GM04503 (cell line): ENCODE measurements around the gene CHID1.

ENCODE experiments used
- DNase-seq: peaks from one replicate; pipeline ENCODE4 v3.0.0-alpha.2; 2012; ENCODE audit warnings: low read depth

CHID1 gene

DNA sequence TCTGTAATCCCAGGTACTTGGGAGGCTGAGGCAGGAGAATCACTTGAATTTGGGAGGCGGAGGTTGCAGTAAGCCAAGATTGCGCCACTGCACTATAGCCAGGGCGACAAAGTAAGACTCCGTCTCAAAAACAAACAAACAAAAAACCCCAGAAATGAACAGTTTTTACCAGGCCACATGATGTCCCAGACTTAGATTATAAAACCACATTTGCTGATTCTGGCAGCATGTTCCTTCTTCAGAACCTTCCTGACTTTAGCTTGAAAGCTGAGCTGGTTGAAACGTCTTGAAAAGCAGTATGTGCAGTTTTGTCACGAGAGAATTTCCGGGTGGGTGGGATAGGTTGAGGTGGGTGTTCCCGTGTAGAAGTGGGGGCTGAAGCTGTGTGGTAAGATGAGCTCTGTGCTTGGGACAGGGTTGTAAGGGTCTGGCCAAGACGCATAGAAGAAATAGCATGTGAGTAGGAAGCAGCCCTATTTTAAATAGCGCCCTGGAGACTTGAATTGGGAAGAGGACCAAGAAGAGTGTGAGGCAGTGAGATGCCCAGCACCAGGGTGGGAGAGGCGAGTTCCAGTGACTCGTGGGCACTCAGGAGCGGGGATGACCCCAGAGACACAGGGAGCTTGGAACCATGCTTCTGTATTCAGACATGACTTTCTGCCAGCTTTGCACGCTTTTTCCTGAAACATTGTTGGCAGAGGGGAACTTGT lies 22.7 kb upstream of the CHID1 start:
- DNase-seq = no peak

DNA sequence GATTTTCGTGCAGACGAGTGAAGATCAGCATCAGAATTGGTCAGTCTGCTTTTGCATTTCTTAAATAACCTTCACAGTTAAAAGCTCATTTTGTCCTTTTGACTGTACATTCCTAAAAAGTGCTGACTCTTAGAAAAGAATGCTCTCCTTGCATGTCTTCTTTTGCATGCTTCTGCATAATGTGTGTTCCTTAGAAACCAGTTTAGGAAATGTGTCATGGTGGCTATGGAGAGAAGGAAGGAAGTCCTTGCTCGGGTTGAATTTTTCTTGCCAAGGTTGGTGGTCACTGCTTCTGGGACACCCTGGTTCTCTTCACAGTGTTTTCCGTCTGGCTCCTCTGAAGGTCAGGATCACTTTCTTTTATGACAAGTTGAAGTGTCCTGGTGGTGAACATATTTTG lies 21.8 kb upstream of the CHID1 start:
- no peak for DNase-seq

DNA sequence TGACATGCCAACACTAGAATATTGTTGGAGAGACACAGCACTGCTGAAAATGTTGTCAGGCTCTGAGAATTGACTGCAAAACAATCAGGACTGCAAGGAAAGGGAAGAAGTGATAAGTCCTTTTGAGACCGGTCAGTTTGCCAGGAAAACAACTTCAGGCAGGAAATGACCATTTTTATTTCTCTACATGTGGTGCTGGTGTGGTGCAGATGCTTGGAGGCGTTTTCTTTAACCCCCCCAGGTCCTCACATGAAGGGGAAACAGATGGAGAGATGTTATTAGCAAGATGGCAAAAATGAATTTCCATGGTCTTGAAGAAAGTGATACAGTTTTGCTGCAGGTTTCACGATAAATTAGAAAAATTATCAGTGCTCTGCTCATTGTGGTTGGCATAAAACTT lies 20.8 kb upstream of the CHID1 start:
- DNase-seq = no peak

DNA sequence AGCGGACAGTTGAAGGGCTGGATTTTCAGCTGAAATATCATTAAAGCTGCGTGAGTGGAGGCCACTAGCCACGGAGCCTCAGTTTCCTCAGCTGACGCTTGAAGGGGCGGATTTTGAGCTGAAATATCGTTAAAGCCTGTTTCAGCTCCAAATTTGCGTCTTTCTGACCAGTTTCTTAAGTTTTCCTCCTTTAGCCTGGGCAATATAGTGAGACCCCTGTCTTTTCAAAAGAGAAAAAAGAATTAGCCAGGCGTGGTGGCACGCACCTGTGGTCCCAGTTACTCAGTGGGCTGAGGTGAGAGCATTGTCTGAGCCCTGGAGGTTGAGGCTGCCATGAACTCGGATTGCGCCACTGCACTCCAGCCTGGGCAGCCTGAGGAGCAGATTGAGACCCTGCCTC lies 18.8 kb upstream of the CHID1 start:
- DNase-seq = no peak

GRCh38 chr11:928786-929185 lies 18.2 kb upstream of the CHID1 start:
- DNase-seq = no peak

DNA sequence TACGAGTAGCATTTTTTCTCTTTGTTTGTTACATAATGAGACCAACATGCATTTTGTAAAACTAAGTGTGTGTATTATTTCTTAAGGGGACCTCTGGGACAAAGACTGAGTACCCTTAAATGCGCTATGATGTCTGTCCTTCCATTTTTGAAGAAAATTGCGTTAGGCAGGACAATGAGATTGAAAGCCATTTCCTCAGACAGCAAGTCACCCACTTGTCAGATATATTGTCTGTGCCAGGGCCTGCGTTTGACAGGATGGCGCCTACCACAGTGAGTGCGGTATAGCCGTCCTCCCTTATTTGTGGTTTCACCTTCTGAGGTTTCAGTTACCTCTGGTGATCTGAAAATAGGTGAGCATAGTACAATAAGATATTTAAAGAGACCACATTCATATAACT lies 17.3 kb upstream of the CHID1 start:
- no peak for DNase-seq

DNA sequence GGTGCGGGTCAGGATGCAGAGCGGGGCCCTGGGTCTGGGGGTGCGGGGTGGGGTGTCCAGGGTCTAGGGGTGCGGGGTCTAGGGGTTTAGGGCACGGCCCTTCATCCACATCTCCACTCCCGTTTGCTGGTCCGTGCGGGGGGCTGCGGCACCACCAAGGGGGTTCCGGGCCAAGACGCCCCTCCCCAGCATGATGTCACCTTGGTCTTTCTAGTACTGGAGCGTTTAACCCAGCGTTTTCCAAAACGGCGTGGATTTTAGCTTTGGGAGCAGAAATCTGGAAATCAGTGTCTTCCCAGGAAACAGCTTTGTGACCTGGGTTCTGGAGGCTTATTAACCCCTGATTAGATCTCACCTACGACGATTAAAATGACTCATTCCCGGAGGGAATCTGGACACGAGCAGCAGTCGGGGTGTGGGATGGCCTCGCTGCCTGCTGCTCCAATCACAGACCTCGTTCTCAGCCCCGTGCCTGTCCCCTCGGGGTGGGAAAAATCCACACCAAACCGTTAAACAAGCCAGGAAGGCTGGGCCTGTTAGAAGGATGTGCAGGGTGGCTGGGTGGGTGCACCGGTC lies 15.8 kb upstream of the CHID1 start:
- DNase-seq = no peak

- no peak for DNase-seq
These were observed 15.1 kb upstream of the CHID1 start, which contains the start of gene AP2A2 for GRCh38 chr11:925496-926301. Gene AP2A2, plus strand, starts transcription at chr11:925870. Its CDS starts 152 bp downstream, at chr11:926022.

GRCh38 chr11:925158-925495 lies 14.5 kb upstream of the CHID1 start:
- DNase-seq = no peak

DNA sequence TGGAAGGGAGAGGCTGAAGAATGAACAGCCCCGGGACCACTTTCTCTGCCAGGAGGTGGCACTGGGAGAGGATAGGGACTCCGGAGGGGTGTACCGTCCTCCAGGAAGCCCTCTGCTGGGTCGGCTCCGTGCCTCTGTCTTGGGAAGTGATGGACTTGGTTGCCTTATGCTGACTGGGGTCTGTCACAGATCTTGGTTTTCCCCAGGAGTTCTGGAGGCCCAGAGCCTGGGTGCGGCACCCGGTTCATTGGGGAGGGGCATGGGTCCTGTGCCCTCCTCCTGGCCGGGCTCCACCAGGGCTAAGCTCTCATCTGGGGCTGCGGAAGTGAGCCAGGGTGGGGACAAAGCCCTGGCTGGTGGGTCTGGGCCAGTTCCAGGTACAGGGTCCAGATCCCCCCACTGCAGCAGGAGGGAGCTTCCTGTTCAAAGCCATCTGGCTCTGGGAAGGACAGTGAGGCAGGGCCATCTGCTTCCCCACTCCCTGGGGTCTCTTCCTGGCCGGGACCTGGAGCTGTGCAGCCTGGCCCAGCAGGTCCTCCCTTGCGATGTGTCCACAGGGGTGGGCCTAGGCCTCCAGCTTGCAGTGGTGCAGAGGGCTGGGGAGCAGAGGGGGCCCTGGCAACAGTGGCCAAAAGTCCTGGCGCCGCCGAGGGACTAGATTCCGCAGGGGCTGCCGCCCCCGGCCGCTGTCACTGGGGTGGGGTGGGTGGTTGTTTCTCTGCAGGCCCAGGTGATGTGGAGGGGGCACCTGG lies 14.0 kb upstream of the CHID1 start:
- DNase-seq = no peak

DNA sequence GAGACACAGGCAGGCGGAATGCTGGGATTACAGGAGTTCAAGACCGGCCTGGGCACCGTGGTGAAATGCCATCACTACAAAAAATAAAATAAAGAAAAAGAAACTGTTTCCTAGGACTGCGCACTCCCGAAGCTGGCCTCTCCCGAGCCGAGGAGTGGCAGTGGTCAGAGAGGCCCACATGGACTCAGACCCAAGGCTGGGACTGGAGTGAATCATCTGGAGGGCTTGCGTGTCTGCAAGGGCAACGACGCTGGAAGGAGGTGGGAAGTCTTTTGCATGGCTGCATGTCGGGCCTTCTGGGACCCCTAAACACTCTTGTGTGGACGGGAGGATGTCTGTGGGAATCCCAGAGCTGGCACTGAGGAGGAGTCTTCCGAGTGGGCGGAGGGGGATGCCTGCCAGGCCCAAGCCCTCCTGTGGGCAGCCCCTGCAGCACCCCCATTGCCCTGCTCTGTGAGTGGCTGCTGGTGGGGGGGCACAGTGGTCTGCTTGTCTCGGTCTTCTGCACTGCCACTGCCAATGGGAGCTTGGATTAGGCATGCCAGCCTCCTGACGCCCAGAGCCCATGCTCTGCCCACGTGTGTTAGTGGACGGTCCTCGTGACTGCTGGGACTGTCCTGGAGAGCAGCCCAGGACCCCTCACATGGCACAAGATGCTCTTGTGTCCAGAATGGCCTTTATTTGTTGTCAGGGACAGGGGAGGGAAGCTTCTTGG lies 13.2 kb upstream of the CHID1 start:
- DNase-seq = peak; percentile 53

DNA sequence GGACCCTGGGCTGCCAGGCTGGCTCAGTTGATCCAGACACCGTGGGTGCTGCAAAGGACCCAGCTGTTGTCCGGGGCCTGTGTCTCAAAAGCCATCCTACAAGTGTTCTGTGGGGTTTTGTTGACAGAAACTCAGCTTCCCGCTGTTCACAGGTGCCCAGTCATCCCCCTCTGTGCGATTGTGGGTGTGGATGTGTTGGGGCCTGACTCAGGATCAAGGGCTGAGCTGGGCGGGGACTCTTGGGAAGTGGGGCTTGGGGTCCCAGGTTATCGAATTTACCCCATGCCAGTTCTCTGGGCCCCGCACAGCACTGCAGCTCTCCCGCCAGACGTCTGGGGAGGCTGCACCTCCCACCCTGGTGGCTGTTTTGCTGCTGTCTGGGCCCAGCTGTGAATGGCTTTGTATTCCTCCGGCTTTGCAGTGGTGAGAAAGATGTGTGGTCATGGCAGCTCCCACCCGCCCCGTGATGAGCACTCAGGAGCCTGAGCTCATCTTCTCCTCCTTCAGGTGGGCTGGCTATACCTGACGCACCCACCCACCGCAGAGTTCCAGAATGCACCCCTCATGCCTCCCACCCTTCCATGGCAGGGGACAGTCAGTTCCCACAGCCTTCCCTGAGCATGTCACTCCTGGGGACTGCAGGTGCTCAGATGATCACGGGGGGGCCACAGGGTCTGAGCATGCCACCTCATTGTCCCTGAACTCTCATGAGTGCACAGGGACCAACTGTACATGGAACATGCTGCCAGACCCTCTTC lies 11.5 kb upstream of the CHID1 start:
- no peak for DNase-seq

DNA sequence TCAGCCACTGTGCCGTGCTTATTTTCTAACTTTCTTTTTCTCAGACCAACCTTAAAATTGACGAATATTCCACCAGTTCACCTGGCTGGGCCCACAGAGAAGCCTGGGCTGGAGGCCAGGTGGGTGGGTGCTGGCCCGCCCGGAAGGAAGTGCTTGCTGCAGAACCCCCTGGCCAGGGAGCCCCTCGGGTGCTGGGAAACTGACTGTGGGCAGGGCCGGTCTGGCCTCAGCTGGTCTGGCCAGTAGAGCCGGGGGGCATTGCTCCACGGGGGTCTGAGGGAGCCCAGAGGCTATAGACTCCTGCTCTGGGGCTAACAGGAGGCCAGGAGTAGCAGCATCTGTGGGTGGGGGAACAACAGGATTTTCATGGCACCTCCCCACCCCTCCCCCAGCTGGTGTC lies 6.8 kb upstream of the CHID1 start:
- DNase-seq = no peak

DNA sequence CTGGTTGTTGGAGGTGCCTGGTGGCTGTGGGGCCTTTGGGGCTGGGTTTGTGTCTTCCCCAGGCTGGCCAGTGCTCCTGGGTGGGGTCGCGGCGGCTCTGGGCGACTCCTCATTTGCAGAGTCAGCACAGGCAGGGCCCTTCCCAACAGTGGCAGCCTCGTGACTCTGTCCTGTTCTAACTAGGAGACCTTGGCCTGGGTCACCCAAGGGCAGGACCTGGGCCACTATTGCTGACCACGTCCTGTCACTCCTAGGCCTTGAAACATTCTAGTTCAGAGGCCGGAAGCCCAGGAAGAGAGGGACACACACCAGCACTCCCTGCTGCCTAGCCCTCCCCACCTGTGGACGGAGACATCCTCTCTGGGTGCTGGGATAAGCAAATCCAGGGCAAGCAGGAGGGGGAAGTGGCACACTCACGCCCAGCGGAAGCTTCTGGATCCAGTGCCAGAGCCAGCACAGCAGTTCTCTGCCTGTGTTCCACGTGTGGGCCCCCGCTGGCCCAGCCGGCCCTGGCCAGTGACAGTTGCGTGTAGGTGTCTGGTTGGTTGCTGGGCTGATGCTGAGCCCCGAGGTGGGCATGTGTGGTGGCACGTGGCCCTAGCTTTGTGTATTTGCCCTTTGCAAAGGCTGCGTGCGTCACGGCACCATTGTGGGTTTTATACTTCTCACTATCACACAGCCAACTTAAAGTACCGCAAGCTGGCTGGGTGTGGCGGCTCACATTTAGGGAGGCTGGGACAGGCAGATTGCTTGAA lies 4.3 kb upstream of the CHID1 start:
- DNase-seq = no peak

DNA sequence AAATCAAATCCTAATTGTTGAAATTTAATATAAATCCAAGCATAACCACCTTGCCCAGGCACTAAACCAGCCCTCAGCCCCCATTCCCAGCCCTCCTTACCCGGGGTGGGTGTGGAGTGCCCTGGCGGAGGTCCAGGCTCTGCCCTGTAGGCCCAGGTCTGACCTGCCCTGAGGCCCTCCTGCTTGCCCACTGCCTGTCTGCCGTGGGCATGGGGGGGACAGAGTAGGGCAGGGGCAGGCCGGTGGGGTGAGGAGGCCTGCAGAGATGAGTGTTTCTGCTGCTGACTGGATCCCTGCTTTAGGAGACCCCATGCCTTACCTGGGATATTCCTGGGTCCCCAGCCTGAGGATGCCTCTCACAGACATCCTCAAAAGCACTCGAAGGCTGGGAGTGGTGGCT lies 3.6 kb upstream of the CHID1 start:
- DNase-seq = no peak

DNA sequence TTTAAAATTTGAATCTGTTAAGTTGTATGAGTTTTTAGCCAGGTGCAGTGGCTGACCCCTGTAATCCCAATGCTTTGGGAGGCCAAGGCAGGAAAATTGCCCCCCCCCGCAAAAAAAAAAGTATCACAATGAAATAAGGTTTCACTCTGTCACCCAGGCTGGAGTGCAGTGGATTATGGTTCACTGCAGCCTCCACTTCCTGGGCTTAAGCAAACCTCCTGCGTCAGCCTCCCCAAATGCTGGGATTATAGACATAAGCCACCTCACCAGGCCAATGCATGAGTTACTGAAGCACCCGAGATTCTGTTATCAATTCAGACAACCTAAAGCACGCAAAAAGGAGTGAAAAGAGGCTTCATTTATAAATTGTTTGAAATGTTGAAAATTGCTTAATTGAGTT lies 2.4 kb upstream of the CHID1 start:
- DNase-seq = no peak

GRCh38 chr11:912266-912665 lies 1.7 kb upstream of the CHID1 start:
- no peak for DNase-seq

DNA sequence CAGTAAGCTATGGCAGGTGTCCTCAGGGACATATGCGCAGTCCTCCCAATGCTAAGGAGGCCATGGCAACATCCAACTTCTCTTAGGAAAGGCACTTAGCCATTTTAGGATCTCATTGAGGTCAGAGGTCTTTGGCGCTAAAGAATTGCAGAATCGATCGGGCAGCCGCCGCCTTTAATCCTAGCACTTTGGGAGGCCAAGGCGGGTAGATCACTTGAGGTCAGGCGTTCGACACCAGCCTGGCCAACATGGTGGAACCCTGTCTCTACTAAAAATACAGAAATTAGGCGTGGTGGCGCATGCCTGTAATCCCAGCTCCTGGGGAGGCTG lies 1.2 kb upstream of the CHID1 start:
- no peak for DNase-seq

GRCh38 chr11:911031-911889 lies 650 bp upstream of the CHID1 start:
- DNase-seq = no peak
